GM12892 (cell line): ENCODE results near the gene SNAPC2.

Experiments used
- POLR2A ChIP-seq: IDR thresholded peaks from 2 replicates; pipeline ENCODE4 v1.6.1; 2011; ENCODE audit warnings: low read depth, low read length, control low read depth
- POLR2AphosphoS5 ChIP-seq: IDR thresholded peaks from 2 replicates; pipeline ENCODE4 v1.6.1; 2011; ENCODE audit warnings: low read depth, low read length, control low read depth

DNA sequence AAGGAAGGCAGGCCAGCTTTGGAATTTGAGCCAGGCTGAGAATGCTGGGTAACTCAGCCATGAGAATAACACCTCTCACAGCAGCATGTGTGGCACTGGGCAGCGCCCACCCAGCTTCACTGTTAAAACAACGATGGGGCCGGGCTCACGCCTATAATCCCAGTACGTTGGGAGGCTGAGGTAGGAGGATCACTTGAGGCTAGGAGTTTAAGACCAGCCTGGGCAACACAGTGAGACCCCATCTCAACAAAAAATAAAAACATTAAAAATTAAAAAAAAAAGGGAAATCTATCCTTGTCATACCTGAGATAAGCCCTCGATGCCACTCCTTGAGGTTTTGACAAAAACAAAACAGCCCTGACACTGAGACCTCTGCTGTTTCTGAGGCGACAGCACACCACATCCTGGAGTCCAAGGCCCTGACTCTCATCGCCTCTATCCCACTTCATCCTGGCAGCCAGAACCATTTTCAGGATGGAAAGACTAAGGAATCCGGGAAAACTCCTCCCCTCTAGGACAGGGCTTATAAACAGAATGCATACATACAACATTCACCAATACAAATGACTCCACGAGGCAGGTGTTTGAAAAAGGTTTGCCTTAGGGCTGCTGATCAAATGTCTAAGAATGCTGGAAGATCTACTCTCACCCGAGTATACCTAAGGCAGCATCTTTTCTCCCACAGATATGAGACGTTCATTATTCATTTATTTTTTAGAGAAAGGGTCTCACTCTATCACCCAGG is 46.0 kb downstream of the SNAPC2 start:
- TF ChIP-seq POLR2AphosphoS5 (no peak), POLR2A (no peak)
